Measurements from ENCODE around the gene LARP4B.

Gene LARP4B

DNA sequence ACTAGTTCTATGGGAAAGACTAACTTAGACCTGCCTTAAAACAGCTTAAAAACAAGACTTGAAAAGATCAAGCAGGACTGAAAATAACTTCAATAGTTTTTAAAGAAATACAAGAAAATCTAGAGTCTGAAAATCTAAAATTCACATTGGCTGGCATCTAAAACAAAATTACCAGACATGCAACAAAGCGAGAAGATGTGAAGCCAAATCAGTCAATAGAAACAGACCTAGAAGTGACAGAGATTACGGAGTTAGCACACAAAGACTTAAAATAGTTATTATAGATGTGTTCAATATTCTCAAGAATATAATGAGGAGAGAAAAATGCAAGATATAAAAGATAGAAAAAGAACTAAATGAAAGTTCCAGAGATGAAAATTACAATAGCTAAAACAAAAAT lies 163.7 kb downstream of the LARP4B start:
- DNase-seq (ENCODE audit: low spot score) = no peak

DNA sequence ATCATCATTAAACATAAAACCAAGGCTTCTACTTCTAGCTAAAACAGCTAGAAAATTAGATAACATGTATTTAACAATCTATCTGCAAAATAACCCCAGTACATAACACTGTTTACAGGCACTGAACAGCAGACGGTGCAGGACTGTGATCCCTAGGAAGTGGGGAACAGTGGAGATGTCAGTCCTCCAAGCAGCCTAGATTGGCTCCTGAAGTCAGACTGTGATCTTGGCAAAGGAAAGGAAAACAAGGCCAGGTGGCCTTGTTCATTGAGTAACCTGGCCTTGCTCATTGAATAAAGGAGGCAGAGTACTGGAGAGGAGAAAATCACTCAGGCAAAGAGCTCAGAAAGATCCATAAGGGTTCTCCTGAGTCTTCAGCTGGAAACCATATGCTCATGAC lies 164.3 kb downstream of the LARP4B start:
- no peak for DNase-seq (ENCODE audit: low spot score)

DNA sequence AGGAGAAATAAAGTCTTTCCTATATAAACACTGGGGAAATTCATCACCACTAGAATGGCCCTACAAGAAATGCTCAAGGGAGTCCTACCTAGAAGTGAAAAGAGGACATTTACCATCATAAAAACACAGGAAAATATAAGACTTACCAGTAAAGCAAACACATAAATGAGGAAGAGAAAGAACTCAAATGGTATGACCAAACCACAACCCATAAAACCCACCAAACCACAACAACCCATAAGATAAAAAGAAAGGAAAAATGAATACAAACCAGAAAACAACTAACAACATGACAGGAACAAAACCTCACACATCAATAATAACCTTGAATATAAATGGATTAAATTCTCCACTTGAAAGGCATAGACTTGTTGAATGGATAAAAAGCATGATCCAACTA lies 170.1 kb downstream of the LARP4B start:
- no peak for DNase-seq (ENCODE audit: low spot score)

DNA sequence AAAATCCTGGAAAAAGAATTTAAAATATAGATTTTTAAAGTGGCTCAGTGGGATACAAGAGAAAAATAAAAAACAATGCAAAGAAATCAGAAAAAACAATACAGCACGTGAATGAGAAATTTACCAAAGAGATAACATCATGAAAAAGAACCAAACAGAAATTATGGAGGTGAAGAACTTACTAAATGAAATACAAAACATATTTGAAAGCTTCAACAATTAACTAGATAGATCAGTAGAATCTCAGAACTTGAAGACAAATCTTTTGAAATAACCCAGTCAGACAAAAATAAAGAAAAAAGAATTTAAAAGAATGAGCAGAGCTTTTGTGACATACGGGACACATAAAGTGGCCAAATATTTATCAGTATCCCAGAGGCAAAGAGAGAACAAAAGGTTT lies 170.9 kb downstream of the LARP4B start:
- no peak for DNase-seq (ENCODE audit: low spot score)

DNA sequence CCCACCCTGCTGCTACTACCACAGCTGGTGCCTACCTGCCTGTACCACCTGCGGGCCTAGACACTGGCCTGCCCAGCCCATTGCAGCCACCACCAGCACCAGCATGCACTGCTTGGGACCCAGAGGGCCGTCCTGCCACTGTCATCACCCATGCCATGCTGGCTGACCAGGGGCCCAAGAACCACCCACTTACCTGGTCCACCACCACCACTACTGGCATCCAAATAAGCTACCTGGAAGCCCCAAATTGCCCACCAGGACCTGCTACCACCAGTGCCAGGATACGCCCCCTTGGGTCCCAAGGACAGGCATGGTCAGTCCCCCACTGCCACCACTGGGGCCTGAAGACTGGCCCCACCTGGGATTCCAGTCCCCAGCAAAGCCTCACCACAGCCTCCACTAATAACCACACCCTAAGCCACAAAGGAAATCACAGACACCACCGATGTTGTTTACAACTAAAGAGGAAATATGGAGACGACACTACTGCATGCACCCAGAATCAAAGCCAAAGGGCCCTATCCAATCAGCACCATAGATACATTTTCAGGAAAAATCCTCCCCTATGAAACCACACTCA lies 171.5 kb downstream of the LARP4B start:
- no peak for DNase-seq (ENCODE audit: low spot score)

Data from LoVo (cell line).